ENCODE data around the gene TLCD2.

- TF ChIP-seq EZH2 (IDR thresholded peaks at IDR 0.05; ENCODE audit: borderline replicate concordance, low read length) (no peak), CTCF (conservative IDR thresholded peaks at IDR 0.05 in 1 of 2, IDR thresholded peaks at IDR 0.05 in 1 of 2; ENCODE audit: extremely low read depth in 1 of 2, insufficient read depth in 1 of 2, low read depth in 1 of 2, low read length in 2 of 2) (no peak)
These were observed 25.6 kb downstream of the TLCD2 start, which contains the start of gene PRPF8 for GRCh38 chr17:1684378-1685189.
